Parathyroid adenoma (tissue), 2 donors: Measurements from ENCODE around the gene KCNIP3.

Experiments used
- H2AFZ ChIP-seq: fragments of 300-600 bp; sonication (generic); one replicate; pipeline ENCODE4 v1.7.0; 2017; ENCODE audit warnings: antibody characterized with exemption, mild to moderate bottlenecking
- H3K27ac ChIP-seq: fragments of 300-600 bp; sonication (generic); one replicate; pipeline ENCODE4 v1.7.0; 2017
- H3K27me3 ChIP-seq: fragments of 300-600 bp; sonication (generic); one replicate; pipeline ENCODE4 v1.7.0; 2017; ENCODE audit warnings: low read length; ENCODE audit not compliant: control insufficient read depth, insufficient read depth
- H3K36me3 ChIP-seq: fragments of 300-600 bp; sonication (generic); one replicate; pipeline ENCODE4 v1.7.0; 2017; ENCODE audit warnings: low read length; ENCODE audit not compliant: control insufficient read depth, insufficient read depth
- H3K4me1 ChIP-seq: fragments of 300-600 bp; sonication (generic); one replicate; pipeline ENCODE4 v1.7.0; 2017; ENCODE audit warnings: control low read depth
- H3K4me2 ChIP-seq: fragments of 300-600 bp; sonication (generic); one replicate; pipeline ENCODE4 v1.7.0; 2017; ENCODE audit warnings: low read length
- H3K4me3 ChIP-seq: fragments of 300-600 bp; sonication (generic); one replicate; pipeline ENCODE4 v1.7.0; 2017; ENCODE audit warnings: low read depth, low read length
- H3K79me2 ChIP-seq: fragments of 300-600 bp; sonication (generic); one replicate; pipeline ENCODE4 v1.7.0; 2017; ENCODE audit warnings: control low read depth
- H3K9ac ChIP-seq: fragments of 300-600 bp; sonication (generic); one replicate; pipeline ENCODE4 v1.7.0; 2017; ENCODE audit warnings: mild to moderate bottlenecking
- H3K9me3 ChIP-seq: fragments of 300-600 bp; sonication (generic); one replicate; pipeline ENCODE4 v1.7.0; 2017; ENCODE audit warnings: low read length; ENCODE audit not compliant: control insufficient read depth
- TF ChIP-seq, protein P1 (sequence below): fragments of 300-600 bp; sonication (generic); IDR thresholded peaks from one replicate; pipeline ENCODE4 v1.7.0; 2017; ENCODE audit warnings: antibody characterized with exemption, mild to moderate bottlenecking
- donor health status: primary hyperparathyroidism.

The KCNIP3 gene

GRCh38 chr2:95390881-95391321, 93.8 kb downstream of the KCNIP3 start:
- Histone ChIP-seq H3K4me2 (no peak overlapping the region), H3K9me3 (no peaks in the 10 kb centered on the region), H3K9ac (no peak overlapping the region), H3K36me3 (no peaks in the 10 kb centered on the region), H3K27ac (no peak overlapping the region), H2AFZ (no peak overlapping the region), H3K79me2 (no peaks in the 10 kb centered on the region), H3K4me1 (no peaks in the 10 kb centered on the region), H3K27me3 (no peaks in the 10 kb centered on the region), H3K4me3 (no peak overlapping the region)
- TF ChIP-seq, protein P1, sequence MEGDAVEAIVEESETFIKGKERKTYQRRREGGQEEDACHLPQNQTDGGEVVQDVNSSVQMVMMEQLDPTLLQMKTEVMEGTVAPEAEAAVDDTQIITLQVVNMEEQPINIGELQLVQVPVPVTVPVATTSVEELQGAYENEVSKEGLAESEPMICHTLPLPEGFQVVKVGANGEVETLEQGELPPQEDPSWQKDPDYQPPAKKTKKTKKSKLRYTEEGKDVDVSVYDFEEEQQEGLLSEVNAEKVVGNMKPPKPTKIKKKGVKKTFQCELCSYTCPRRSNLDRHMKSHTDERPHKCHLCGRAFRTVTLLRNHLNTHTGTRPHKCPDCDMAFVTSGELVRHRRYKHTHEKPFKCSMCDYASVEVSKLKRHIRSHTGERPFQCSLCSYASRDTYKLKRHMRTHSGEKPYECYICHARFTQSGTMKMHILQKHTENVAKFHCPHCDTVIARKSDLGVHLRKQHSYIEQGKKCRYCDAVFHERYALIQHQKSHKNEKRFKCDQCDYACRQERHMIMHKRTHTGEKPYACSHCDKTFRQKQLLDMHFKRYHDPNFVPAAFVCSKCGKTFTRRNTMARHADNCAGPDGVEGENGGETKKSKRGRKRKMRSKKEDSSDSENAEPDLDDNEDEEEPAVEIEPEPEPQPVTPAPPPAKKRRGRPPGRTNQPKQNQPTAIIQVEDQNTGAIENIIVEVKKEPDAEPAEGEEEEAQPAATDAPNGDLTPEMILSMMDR = no peak

GRCh38 chr2:95391641-95392310, 94.6 kb downstream of the KCNIP3 start:
- Histone ChIP-seq H3K4me1 (no peaks in the 10 kb centered on the region), H3K27me3 (no peaks in the 10 kb centered on the region), H3K36me3 (no peaks in the 10 kb centered on the region), H3K9me3 (no peaks in the 10 kb centered on the region), H3K4me3 (no peak overlapping the region), H2AFZ (no peak overlapping the region), H3K79me2 (no peaks in the 10 kb centered on the region), H3K9ac (no peak overlapping the region), H3K27ac (no peak overlapping the region), H3K4me2 (no peak overlapping the region)
- TF ChIP-seq, protein P1 = no peak

DNA sequence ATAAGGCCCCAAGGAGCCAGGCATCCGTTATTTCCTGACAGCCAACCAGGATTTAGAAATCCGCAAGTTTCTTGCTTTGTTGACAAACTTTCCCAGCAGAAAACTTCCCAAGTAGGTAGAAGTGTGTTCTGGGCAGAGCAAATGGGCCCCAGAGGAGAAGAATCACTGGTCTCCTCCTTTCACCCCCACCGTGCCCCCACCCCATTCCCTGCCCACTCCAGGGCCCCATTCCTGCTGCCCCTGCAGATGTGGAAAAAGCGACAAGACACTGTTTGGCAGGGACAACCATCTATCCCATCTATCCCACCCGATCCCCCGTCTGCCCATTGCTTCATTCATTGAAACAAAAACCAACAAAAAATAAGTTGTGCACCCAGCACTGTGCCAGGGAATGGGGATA, 95.2 kb downstream of the KCNIP3 start:
- TF ChIP-seq, protein P1 = no peak
- no peaks in the 10 kb centered on the region for H3K4me1 ChIP-seq

DNA sequence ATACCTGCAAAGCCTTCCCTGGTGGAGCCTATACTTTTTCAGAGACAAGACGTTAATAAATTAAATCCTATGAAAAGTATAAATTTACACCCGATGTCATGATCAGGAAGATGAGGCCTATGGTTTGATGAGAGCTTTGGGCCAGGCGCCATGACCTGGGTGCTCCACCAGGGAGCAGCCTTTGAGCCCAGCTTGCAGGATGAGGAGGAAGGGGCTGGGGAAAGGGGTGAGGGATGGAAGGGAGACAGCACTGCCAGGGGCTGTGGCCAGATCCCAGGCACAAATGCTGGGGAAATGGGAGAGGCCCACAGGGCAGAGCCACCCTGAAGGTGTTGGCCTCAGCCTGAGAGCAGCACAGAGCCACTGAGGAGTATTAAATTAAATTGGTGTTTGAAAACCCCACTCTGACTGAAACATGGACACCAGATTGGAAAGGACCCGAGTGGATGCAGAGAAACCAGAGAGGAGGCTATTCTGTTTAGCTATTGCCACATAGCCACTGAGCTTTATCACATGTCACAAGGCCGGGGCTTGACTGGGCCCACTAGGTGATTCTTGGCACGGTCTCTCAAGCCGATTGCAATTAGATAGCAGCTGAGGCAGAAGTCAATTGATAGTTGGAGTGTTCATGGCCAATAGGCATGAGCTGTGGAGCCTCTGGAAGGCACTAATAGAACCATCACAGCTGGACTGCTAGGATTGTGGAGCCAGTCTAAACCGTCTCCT, 95.7 kb downstream of the KCNIP3 start:
- Histone ChIP-seq H3K9ac (no peak overlapping the region), H3K9me3 (no peaks in the 10 kb centered on the region), H3K79me2 (no peaks in the 10 kb centered on the region), H2AFZ (no peak overlapping the region), H3K27ac (no peak overlapping the region), H3K27me3 (no peaks in the 10 kb centered on the region), H3K36me3 (no peaks in the 10 kb centered on the region), H3K4me3 (no peak overlapping the region), H3K4me2 (no peak overlapping the region), H3K4me1 (no peaks in the 10 kb centered on the region)
- TF ChIP-seq, protein P1 = no peak

More for the DNA sequence above, 95.2 kb downstream of the KCNIP3 start:
- no peaks in the 10 kb centered on the region for H3K9me3 ChIP-seq
- H3K27ac ChIP-seq = no peak overlapping the region
- H3K4me3 ChIP-seq = no peak overlapping the region
- H3K4me2 ChIP-seq = no peak overlapping the region
- no peak overlapping the region for H2AFZ ChIP-seq
- no peak overlapping the region for H3K9ac ChIP-seq
- H3K79me2 ChIP-seq = no peaks in the 10 kb centered on the region
- no peaks in the 10 kb centered on the region for H3K36me3 ChIP-seq
- no peaks in the 10 kb centered on the region for H3K27me3 ChIP-seq
